SK-N-MC (cell line): ENCODE results near the gene METTL5.

Source experiments
- EZH2 ChIP-seq: fragments of 200-600 bp; sonication (generic); IDR thresholded peaks from one replicate; pipeline ENCODE4 v1.6.1; 2017; ENCODE audit warnings: antibody characterized with exemption
- POLR2AphosphoS5 ChIP-seq: IDR thresholded peaks from 2 replicates; pipeline ENCODE4 v1.6.1; 2012; ENCODE audit warnings: mild to moderate bottlenecking, low read depth, low read length, borderline replicate concordance

- no peak for TF ChIP-seq EZH2
- no peak for TF ChIP-seq POLR2AphosphoS5
Observed at GRCh38 chr2:169767243-169767888, 57.3 kb downstream of the METTL5 start.
